Thyroid gland (tissue), 4 donors: ENCODE data around the gene POLR1C. TPM values are rescaled to one million over a fixed set of nuclear protein-coding genes. Genes with fewer than 3 reads are reported as not detected.
A peak's percentile ranks its signal among the peaks of the same experiment; 100 is the strongest.
"Not testable (repeated sequence)": the region's sequence is repeated elsewhere in the genome, so short reads cannot be mapped to it uniquely, and the experiment has no call there.

Source experiments
- DNase-seq, 2 donors: peaks; one replicate each; pipeline ENCODE4 v3.0.0-alpha.2; 2019
- H3K27ac ChIP-seq, 3 donors: fragments of 200-600 bp; sonication (generic); 1 replicate in 2 of 3; 2 replicates in 1 of 3; pipeline ENCODE4 v1.5.1; 2016 to 2019; ENCODE audit warnings: mild to moderate bottlenecking in 1 of 3, moderate library complexity in 1 of 3
- H3K27me3 ChIP-seq: fragments of 200-600 bp; sonication (generic); one replicate; pipeline ENCODE4 v1.5.1; 2019
- H3K36me3 ChIP-seq, 2 donors: fragments of 200-600 bp; sonication (generic); one replicate each; pipeline ENCODE4 v1.5.1; 2016 to 2019
- H3K4me1 ChIP-seq, 2 donors: fragments of 200-600 bp; sonication (generic); one replicate each; pipeline ENCODE4 v1.5.1; 2017 to 2019
- H3K4me3 ChIP-seq, 3 donors: fragments of 200-600 bp; sonication (generic); replicated peaks in 1 of 3; 1 replicate in 2 of 3; 2 replicates in 1 of 3; pipeline ENCODE4 v1.5.1; 2016; ENCODE audit warnings: mild to moderate bottlenecking in 1 of 3
- H3K9me3 ChIP-seq: fragments of 200-600 bp; sonication (generic); one replicate; pipeline ENCODE4 v1.5.1; 2017
- POLR2A ChIP-seq, 2 donors: fragments of 450-650 bp; IDR thresholded peaks; one replicate each; pipeline ENCODE4 v1.6.1; 2017; ENCODE audit warnings: antibody characterized with exemption in 2 of 2, mild to moderate bottlenecking in 2 of 2, moderate library complexity in 1 of 2
- WGBS, 2 donors: methylation state at CpG; one replicate each; pipeline ENCODE4 v1.1.5; 2017; 5-methylcytosine and 5-hydroxymethylcytosine counted together
- intact Hi-C: fragments of 100-400 bp; cut with DNase I; formaldehyde crosslinking; loops from one replicate; pipeline ENCODE4 v1.15.1; 2023
- total RNA-seq, 4 donors: library from RNA; depleted of rRNA; stranded (reverse); fragments of >200 nt; gene quantifications; one replicate each; pipeline ENCODE4 v1.2.3, GENCODE V29; 2016
- TF ChIP-seq, protein P1 (sequence below), 6 experiments: fragments of 200-600 bp in 3 of 6; fragments of 450-650 bp in 3 of 6; sonication (generic) in 3 of 6; IDR thresholded peaks; one replicate each; pipeline ENCODE4 v1.5.1; 2016 to 2019; ENCODE audit warnings: antibody characterized with exemption in 6 of 6, mild to moderate bottlenecking in 2 of 6, inconsistent platforms in 1 of 6, moderate library complexity in 1 of 6

The POLR1C gene
- total RNA-seq, 4 donors from 2014 or later = 27.6 to 41.9 (median 38.2) TPM

GRCh38 chr6:43495409-43495941, 21.4 kb upstream of the POLR1C start:
- WGBS, 2 donors = 72 to 81% methylated on average over 4 of the region's 4 CpGs
- Histone ChIP-seq H3K4me1 (peaks cover 9 to 17% of the 10 kb centered on the region in 2 donors), H3K9me3 (no peaks in the 10 kb centered on the region), H3K27ac (peak overlapping the region in 1 of 3 donors; percentile 17), H3K4me3 (no peak overlapping the region), H3K36me3 (peaks cover 19 to 27% of the 10 kb centered on the region in 2 donors), H3K27me3 (no peaks in the 10 kb centered on the region)
- TF ChIP-seq POLR2A (IDR thresholded peaks at IDR 0.05) = no peak
- no peak for DNase-seq
- intact Hi-C loops = no loop called here

- intact Hi-C loops = no loop called here
- TF ChIP-seq POLR2A (IDR thresholded peaks at IDR 0.05) = no peak
- TF ChIP-seq, protein P1, sequence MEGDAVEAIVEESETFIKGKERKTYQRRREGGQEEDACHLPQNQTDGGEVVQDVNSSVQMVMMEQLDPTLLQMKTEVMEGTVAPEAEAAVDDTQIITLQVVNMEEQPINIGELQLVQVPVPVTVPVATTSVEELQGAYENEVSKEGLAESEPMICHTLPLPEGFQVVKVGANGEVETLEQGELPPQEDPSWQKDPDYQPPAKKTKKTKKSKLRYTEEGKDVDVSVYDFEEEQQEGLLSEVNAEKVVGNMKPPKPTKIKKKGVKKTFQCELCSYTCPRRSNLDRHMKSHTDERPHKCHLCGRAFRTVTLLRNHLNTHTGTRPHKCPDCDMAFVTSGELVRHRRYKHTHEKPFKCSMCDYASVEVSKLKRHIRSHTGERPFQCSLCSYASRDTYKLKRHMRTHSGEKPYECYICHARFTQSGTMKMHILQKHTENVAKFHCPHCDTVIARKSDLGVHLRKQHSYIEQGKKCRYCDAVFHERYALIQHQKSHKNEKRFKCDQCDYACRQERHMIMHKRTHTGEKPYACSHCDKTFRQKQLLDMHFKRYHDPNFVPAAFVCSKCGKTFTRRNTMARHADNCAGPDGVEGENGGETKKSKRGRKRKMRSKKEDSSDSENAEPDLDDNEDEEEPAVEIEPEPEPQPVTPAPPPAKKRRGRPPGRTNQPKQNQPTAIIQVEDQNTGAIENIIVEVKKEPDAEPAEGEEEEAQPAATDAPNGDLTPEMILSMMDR (IDR thresholded peaks at IDR 0.05) = peak in 2 of 6 experiments; percentile 16 to 30
- peaks cover 26 to 31% of the 10 kb centered on the region in 2 donors for H3K36me3 ChIP-seq
- no peaks in the 10 kb centered on the region for H3K27me3 ChIP-seq
- no peak overlapping the region for H3K4me3 ChIP-seq
- peaks cover 9 to 17% of the 10 kb centered on the region in 2 donors for H3K4me1 ChIP-seq
- H3K9me3 ChIP-seq = no peaks in the 10 kb centered on the region
- 60 to 79% methylated on average over 11 to 13 of the region's 18 CpGs for WGBS, 2 donors
- DNase-seq = no peak
- H3K27ac ChIP-seq = no peak overlapping the region
These were observed 20.3 kb upstream of the POLR1C start for GRCh38 chr6:43496370-43497128.

DNA sequence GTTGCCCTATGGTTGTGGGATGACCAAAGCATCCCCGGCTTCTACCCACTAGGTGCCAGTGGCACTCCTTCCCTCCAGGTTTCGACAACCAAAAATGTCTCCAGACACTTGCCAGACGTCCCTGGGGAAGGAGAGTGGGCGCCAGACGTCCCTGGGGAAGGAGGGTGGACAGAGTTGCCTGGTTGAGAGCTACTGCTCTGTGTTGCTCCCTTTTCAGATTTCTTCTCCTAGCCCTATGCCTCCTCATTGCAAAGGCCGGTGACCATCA, 19.8 kb upstream of the POLR1C start:
- H3K4me3 ChIP-seq = no peak overlapping the region
- H3K36me3 ChIP-seq = peaks cover 26 to 32% of the 10 kb centered on the region in 2 donors
- H3K4me1 ChIP-seq = peaks cover 5 to 12% of the 10 kb centered on the region in 2 donors
- intact Hi-C loops = no loop called here
- H3K9me3 ChIP-seq = no peaks in the 10 kb centered on the region
- DNase-seq = no peak
- TF ChIP-seq, protein P1 (IDR thresholded peaks at IDR 0.05) = no peak
- no peak for TF ChIP-seq POLR2A (IDR thresholded peaks at IDR 0.05)
- WGBS, 2 donors = 87 to 93% methylated on average over 6 of the region's 6 CpGs
- no peaks in the 10 kb centered on the region for H3K27me3 ChIP-seq
- H3K27ac ChIP-seq = peak overlapping the region in 1 of 3 donors; percentile 17

- DNase-seq = peak in 1 of 2 donors; percentile 25
- Histone ChIP-seq H3K9me3 (no peaks in the 10 kb centered on the region), H3K36me3 (peaks cover 33 to 38% of the 10 kb centered on the region in 2 donors), H3K27ac (no peak overlapping the region), H3K4me3 (no peak overlapping the region), H3K27me3 (no peaks in the 10 kb centered on the region), H3K4me1 (peaks cover 0 to 5% of the 10 kb centered on the region in 2 donors)
- TF ChIP-seq, protein P1 (IDR thresholded peaks at IDR 0.05) = no peak
- no peak for TF ChIP-seq POLR2A (IDR thresholded peaks at IDR 0.05)
- intact Hi-C loops = no loop called here
- 82 to 91% methylated on average over 11 to 12 of the region's 12 CpGs for WGBS, 2 donors
These were observed 19.2 kb upstream of the POLR1C start for GRCh38 chr6:43497689-43498088.

DNA sequence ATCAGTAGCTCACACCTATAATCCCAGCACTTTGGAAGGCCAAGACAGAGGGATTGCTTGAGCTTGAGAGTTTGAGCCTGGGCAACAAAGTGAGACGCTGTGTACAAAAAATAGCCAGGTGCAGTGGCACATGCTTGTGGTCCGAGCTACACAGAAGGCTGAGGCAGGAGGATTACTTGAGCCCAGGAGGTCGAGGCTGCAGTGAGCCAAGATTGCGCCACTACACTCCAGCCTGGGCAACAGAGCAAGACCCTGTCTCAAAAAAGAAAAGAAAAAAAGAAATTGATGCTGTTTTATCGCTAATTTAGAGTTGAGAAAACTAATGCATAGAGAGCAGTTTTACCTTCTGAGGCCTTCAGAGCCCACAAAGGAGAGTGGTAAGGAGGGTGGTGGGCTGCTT, 18.6 kb upstream of the POLR1C start:
- H3K9me3 ChIP-seq, DNase-seq, intact Hi-C loops, H3K27ac ChIP-seq, H3K4me3 ChIP-seq, H3K4me1 ChIP-seq, H3K27me3 ChIP-seq: not testable (repeated sequence)
- peaks cover 39 to 44% of the 10 kb centered on the region in 2 donors for H3K36me3 ChIP-seq
- WGBS, 2 donors = 87 to 95% methylated on average over 5 of the region's 5 CpGs
